Colonic mucosa (tissue), 4 donors: ENCODE data around the gene SMIM8. TPM values are rescaled to one million over a fixed set of nuclear protein-coding genes. Genes with fewer than 3 reads are reported as not detected.

ENCODE experiments used
- DNase-seq: peaks from one replicate; pipeline ENCODE4 v3.0.0-alpha.2; 2020
- H3K27ac ChIP-seq: fragments of 200-600 bp; one replicate; pipeline ENCODE4 v1.8.0; 2021
- H3K27me3 ChIP-seq: fragments of 200-600 bp; one replicate; pipeline ENCODE4 v1.8.0; 2021
- H3K36me3 ChIP-seq: fragments of 200-600 bp; one replicate; pipeline ENCODE4 v1.8.0; 2021
- H3K4me1 ChIP-seq: fragments of 200-600 bp; one replicate; pipeline ENCODE4 v1.8.0; 2021; ENCODE audit warnings: mild to moderate bottlenecking
- H3K4me3 ChIP-seq: fragments of 200-600 bp; one replicate; pipeline ENCODE4 v1.8.0; 2021
- H3K9ac ChIP-seq, 2 donors: one replicate each; pipeline ENCODE4 v1.7.0; 2013; ENCODE audit warnings: control low read depth in 2 of 2, low read depth in 2 of 2, low read length in 2 of 2
- H3K9me3 ChIP-seq: fragments of 200-600 bp; one replicate; pipeline ENCODE4 v1.8.0; 2021
- CTCF ChIP-seq: fragments of 200-600 bp; IDR thresholded peaks from one replicate; pipeline ENCODE4 v1.8.0; 2022; ENCODE audit warnings: antibody characterized with exemption, mild to moderate bottlenecking
- intact Hi-C: fragments of 100-400 bp; cut with DNase I; formaldehyde crosslinking; loops from one replicate; pipeline ENCODE4 v1.14.1; 2022
- total RNA-seq, 2 donors: library from RNA; stranded (reverse); fragmentation: NEBNext Ultra II Directional in 1 of 2; extraction: Animal tissue kit (Norgen Biotek cat#: 25700) in 1 of 2; gene quantifications; one replicate each; pipeline ENCODE4 v1.2.1, GENCODE V29; 2021
- donor health status: healthy.
- donor health status: DM: no; HTN: no; CAD: no.
- donor health status: DM: no; HTN: no; CAD: no.

The SMIM8 gene
- total RNA-seq, 2 donors from 2014 or later: 8.9 to 9.4 TPM

- no peaks in the 10 kb centered on the region for H3K9me3 ChIP-seq
- intact Hi-C loops: loop anchor here (2.0 to 10.0 kb wide), 3 partner anchors 193 to 327 kb away; partner anchors contain the start of gene RARS2
- TF ChIP-seq CTCF: no peak
- no peak overlapping the region for H3K9ac ChIP-seq
- H3K4me1 ChIP-seq: no peaks in the 10 kb centered on the region
- no peak for DNase-seq
- no peaks in the 10 kb centered on the region for H3K36me3 ChIP-seq
- H3K27ac ChIP-seq: no peak overlapping the region
- no peaks in the 10 kb centered on the region for H3K27me3 ChIP-seq
- H3K4me3 ChIP-seq: no peak overlapping the region
Measured at GRCh38 chr6:87391334-87391733, 68.9 kb downstream of the SMIM8 start.

Other genes starting within 250 kb of the SMIM8 start
- not detected for gene CGA, start 227.5 kb upstream of the SMIM8 start, total RNA-seq
- 10 to 100 TPM; 30.6 to 56.4 TPM for gene ZNF292, start 167.0 kb upstream of the SMIM8 start, total RNA-seq
- under 1 TPM in 1 of 2 donors, not detected in 1; 0.50 TPM for gene GJB7, start 6.7 kb downstream of the SMIM8 start, total RNA-seq
- gene C6orf163, start 22.2 kb downstream of the SMIM8 start, total RNA-seq: 1 to 10 TPM; 1.1 to 1.7 TPM
- gene CFAP206, start 85.4 kb downstream of the SMIM8 start, total RNA-seq: under 1 TPM in 1 of 2 donors, not detected in 1; 0.20 TPM
- 10 to 100 TPM; 38.0 to 55.3 TPM for gene SLC35A1, start 150.4 kb downstream of the SMIM8 start, total RNA-seq